Measurements from ENCODE around the gene TMEM184A.

TMEM184A gene

DNA sequence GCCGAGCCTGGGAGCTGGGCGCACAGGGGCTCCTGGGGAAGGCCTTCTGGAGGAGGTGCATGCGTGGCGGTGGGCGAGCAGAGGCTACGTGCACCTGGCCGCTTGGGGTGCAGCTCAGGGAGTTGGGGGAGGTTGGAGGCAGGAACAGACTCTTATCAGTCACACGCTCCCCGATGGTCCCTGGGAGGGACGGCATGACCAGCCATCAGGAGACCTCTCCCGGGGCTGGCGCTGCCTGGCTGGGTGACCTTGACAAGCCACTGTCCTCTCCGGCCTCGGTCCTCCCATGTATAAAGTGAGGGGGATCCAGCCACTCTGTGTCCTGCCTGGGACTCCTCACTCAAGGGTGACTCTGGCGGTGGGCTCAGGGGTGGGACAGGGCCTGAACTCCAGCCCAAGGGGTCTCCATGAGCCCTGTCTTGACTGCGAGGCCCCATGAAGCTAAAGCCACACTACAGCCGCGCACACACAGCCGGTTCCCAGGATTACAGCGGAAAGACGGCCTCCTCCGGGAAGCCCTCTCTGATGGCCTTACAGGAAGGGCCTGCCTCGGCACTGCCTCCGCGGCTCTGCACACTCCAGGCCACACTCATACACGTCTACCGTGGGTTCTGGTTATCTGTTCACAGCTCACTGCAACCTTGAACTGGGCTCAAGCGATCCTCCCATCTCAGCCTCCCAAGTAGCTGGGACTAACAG, 2.3 kb downstream of the TMEM184A start:
- DNase-seq (ENCODE audit: low spot score) (no peak), FAIRE-seq (no peak)

DNA sequence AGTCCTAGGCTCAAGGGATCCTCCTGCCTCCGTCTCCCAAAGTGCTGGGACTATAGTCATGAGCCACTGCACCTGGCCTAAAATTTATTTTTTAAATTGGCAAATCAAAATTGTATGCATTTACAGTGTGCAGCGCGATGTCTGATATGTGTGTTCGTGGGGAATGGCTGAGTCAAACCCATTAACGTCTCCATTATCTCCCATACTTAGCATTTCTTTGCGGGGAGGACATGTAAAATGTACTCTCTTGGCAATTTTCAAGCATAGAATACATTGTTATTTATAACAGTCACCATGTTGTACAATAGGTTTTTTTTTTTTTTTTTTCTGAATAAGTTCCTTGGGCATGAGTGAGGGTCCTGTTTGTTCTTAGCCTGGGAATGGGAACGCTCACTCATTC, 3.8 kb downstream of the TMEM184A start:
- DNase-seq (ENCODE audit: low spot score) (no peak), FAIRE-seq (no peak)

DNA sequence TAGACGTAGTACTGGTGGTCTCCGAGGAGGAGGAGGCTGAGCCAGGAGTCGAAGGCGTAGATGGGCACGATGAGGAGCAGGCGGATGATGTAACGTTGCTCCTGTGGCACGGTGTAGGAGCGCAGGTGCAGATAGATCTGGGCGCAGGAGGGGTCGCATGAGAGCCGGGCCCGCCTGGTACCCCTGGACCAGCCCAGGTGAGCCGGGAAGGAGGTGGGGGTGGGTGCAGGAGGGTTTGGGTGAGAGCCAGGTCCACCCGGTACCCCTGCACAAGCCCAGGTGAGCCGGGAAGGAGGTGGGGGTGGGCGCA, 5.2 kb downstream of the TMEM184A start:
- FAIRE-seq = no peak
- DNase-seq (ENCODE audit: low spot score) = no peak

DNA sequence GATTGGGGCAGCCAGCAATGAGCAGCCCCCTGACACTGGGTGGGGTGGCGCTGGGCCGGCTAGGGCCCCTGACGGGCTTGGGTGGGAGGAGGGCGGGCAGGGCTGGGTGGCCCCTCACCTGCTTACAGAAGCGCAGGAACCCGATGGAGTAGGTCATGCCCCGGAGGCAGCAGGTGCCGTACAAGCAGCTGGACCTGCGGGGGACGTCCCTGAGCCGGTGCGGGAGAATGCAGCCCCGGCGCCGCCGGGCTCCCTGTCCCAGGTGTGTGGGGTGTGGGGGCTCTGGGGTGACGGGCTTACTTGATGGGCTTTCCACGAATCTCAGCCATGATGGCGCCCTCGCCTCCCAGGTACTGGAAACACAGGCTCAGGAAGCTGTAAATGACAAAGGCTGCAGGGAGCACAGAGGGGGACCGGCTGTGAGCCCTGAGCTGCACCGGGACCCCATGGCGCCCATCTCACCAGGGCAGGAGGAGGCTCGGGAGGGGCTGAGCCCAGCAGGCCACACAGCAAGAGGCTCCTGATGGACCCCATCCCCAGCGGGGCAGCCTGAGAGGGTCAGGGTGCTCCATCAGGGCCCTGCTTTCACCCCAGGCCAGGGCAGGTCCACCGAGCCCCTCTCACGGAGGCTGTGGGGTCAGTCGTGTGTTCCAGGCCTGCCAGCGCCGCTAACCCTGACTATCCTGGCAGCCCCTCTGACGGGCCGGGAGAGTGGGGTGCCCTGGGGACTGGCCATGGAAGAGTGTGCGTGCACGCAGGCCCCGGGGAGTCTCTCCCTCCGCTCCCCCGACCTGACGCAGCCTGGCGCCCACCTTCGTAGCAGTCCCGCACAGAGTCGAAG, 5.8 kb downstream of the TMEM184A start:
- DNase-seq (ENCODE audit: low spot score) (no peak), FAIRE-seq (no peak)

DNA sequence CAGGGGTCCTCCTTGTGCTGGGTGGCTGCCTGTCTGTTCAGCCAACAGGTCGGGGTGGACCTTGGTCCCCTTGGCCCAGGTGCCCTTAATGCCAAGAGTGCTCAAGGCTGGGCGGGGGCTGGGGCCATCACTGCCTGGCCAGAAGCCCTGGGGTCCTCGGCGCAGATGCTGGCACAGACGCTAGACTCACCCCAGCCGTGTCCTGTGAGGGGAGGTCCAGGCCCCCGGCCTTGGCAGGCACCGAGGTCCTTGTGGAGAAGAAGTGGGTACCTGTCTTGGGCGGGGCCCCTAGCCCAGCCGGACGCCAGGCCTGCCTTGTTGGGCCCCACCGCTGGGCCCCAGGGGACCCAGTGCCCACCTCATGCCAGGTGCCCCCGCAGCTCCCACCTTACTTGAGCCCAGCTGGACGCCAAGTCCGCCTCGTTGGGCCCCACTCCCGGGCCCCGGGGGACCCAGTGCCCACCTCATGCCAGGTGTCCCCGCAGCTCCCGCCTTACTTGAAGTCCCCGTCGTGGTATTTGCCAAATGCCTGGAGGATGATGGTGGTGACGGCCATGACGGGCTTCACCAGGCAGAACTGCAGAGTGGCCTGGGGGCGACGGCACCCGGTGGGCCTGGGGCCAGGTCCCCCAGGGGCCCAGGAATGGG, 6.5 kb downstream of the TMEM184A start:
- DNase-seq (ENCODE audit: low spot score) = no peak
- FAIRE-seq = no peak

DNA sequence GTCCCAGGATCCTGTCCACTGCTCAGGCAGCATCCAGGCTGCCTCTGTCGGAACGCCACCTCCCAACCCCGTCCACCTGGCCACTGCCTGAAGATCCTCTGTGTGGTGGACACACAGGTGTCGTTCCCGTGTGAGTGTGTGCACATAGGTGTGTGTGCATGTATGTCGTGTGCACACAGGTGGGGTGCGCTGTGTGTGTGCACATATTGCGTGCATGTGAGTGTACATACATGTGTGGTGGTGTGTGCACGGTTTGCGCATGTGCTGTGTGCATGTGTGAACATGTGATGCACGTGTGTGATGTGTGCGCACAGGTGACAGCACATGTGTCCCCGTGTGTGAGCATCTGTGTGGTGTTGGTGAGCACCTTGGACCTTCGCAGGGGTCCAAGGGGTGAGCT, 7.1 kb downstream of the TMEM184A start:
- no peak for FAIRE-seq
- no peak for DNase-seq (ENCODE audit: low spot score)

DNA sequence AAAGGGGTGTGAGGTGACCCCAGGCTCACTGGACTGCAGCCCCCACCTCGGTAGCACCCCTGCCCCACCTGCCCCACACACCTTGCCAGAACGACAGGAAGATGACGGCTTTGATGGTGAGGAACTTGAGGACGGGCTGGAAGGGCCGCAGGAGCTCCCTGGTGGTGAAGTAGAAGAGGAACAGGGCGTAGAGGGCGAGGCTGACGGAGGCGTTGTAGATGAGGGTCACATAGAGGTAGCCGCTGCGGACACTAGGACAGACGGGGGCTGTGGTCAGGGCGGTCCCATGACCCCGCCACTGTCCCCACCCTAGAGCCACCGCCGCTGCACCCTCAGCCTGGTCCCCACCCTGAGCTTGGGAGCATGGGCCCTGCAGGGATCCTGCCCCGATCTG, 7.6 kb downstream of the TMEM184A start:
- DNase-seq (ENCODE audit: low spot score) = no peak
- no peak for FAIRE-seq

DNA sequence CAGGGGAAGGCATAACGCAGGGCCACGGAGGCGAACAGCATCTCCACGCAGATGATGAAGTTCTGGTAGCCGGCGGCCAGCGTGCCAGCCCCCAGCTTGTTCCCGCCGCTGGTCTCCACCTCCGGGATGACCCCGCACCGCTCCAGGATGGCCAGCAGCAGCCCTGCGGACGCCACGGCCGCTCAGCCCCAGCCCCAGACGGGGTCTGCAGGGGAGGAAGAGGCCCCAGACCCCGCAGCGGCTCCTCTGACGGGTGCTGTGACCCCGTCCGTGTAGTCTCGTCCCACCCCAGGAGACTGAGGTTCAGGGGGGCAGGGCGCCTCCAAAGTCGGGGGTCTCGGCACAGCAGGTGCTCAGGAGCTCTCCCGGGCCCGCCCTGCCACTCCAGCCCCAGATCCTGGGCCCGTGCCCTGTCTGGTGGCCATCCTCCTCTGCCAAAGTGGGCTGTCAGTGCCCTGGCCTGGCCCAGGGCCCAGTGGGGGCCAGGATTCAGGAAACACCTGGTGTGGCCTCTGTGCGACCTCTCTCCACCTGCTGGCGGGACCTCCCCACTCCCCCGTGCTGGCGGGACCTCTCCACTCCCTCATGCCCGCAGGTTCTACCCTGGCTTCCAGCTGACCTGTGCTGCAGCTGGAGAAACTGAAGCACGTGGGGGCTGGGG, 8.1 kb downstream of the TMEM184A start:
- DNase-seq (ENCODE audit: low spot score) (no peak), FAIRE-seq (no peak)

DNA sequence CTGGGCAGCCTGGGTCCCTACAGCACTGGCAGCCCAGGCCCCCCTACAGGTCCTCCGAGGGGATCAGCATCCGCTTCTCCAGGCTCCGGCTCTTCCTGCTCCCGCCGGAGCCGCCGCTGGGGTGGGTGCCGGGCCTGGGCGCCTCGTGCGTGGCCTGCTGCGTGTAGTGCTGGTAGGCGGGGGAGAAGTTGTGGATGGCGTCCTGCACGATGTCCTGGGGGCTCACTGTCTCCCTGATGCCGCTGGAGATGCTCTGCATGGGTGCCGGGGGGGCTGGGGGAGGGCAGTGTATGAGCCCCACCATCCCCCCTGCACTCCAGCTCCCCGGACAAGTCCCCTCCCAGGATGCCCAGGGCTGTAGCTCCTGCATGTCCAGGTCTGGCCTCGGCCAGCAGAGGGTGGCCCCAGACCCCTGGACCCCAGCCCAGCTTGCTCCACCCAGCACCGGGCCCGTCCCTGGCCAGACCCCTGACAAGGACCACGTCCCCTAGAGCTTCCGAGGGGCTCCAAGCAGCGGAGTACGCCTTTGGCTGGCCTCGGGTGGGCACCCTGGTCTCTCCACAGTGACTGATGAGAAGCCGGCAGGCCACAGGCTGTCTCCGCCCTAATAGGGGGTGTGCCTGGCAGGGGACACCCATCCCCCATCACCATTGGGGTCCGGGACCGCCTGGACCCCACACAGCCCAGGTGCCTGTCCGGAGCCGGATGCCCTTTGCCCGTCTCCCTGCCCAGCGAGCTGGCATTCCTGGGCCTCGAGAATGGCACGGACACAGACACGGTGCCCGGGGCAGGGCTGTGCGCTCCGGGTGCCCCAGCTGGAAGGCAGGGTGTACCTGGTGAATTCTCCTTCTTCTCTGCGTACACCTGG, 8.9 kb downstream of the TMEM184A start:
- no peak for FAIRE-seq
- no peak for DNase-seq (ENCODE audit: low spot score)

DNA sequence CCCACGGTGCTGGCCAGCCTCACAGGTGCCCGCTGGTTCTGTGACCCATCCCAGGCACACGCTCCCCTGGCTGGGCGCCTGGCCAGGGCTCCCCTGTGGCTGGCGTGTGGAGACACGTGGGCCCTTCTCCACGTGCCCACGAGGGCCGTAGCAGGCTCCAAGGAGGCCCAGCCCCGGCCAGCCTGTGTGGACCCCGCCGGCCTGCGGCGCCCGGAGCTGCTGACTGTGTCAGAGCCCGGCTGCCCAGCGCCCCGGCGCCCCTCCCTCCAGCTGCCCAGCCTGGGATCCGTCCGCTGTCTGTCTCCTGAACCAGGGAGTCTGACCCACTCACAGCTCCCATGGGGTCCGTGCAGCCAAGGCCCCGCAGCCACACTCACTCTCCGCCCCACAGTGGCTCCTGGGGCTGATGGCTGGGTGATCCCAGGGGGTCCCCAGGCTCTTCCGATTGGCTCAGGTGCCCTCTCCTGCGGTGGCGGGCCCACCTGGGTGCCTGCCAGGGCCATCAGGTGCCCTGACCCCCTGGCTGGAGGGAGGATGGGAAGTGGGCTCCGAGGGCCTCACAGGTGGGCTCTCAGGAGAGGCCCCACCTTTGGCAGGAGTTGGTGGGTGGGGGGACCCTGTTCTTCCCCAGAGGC, 9.6 kb downstream of the TMEM184A start:
- no peak for FAIRE-seq

DNA sequence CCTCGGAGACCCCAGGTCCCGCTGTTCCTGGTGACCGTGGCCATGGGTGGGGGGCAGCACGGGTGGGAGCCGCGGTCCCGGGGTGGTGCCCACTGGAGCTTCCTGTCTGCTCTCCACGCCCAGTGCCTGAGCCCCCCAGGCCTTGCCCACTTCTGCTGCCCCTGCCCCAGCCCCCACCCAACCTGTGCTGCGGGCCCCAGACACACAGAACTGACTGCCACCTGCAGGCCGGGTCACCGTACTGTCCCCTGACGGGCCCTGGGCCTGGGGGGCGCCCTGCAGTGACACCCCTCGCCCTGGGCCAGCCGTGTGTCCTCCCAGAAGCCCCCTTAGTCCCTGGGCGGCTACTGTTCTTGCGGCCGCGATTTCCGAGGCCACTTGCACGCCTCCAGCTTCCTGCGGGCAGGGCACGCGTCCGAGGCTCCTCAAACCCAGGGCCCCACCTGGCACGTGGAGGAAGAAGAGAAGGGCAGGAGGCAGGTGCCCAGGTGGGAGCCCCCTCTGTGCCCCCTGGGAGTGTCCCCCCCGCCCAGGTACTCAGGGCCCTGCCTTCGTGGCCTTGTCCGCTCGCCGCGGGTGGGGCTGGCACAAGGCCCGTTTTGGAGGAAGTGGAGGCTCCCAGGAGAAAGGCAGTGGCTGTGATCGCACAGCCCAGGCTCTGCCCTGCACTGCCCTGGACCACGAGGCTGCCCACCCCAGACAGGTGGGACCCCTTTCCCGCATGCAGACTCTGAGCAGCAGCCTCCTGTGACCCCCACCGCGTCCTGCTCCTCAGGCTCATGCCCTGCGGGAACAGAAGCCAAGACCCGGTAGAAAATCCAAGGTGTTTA, 10.4 kb downstream of the TMEM184A start:
- DNase-seq (ENCODE audit: low spot score) = no peak
- no peak for FAIRE-seq

More for the DNA sequence above, 9.6 kb downstream of the TMEM184A start:
- no peak for DNase-seq (ENCODE audit: low spot score)

DNA sequence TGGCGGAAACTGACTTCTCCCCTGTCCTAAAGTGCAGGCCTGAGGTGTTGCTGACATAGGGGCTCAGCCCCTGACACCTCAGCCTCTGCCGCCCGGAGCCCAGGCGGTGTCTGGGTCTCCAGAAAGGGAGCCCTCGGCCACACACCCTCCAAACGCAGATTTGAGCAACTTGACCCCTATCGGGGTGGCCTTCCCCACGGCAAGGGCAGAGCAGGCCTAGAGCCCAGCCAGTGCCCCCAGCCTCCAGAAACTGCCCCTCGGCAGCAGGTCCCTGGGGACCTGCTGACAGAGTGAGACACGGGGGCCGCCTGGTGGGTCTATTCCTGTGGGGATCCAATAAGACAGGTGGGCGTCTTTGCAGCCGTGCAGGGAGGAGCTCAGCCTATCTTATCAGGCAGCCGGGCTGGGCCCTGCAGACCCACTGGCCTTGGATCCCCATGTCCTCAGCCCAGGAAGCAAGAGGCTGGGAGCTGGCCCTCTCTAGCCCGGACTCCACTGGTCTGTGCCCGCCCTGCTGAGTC, 11.0 kb downstream of the TMEM184A start:
- FAIRE-seq (no peak), DNase-seq (ENCODE audit: low spot score) (no peak)

DNA sequence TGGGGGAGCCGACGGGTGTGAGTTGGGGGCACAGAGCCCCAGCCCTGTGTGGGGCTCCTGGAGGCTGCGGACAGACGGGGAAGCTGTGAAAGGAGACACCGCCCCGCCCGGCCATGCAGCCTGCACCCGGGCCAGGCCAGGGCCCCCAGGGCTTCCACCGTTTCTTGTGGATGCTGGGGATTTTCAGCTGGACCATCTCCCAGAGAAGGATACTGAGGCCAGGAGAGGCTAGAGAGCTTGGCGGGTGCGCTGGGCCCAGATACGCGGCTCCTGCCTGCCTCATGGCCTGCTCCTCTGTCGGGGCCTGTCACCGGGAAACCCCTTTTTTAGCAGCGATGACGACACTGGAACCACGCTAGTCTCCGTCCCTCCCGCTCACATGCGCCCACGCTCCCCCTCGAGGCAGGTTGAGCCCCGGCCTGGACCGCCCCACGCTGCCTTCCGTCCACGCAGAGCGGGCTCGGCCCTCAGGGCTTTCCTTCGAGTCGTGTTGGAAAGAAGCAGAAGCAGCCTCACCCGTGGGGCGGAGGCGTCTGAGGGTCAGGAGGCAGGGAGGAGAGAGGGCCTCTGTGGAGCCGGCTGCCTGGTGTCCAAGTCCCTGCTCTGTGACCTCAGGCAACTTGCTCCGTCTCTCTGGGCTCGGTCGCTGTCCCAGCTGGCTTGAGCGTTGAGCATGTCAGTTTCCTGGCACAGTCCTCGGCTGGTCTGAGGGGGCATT, 11.7 kb downstream of the TMEM184A start:
- FAIRE-seq = no peak
- no peak for DNase-seq (ENCODE audit: low spot score)

DNA sequence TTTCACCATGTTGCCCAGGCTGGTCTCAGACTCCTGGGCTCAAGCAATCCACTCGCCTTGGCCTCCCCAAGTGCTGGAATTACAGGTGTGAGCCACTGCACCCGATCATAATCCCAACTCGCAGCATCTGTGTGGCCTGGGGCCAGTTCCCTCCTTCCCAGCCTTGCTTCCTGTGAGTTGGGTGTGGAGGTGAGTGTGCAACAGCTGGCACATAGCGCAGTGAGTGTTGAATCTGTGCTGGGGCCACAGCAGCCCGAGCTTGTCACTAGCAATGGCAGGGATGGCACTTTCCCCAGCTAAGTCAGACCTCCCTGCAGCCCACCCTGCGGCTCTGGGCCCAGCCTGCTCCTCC, 12.2 kb downstream of the TMEM184A start:
- no peak for FAIRE-seq

DNA sequence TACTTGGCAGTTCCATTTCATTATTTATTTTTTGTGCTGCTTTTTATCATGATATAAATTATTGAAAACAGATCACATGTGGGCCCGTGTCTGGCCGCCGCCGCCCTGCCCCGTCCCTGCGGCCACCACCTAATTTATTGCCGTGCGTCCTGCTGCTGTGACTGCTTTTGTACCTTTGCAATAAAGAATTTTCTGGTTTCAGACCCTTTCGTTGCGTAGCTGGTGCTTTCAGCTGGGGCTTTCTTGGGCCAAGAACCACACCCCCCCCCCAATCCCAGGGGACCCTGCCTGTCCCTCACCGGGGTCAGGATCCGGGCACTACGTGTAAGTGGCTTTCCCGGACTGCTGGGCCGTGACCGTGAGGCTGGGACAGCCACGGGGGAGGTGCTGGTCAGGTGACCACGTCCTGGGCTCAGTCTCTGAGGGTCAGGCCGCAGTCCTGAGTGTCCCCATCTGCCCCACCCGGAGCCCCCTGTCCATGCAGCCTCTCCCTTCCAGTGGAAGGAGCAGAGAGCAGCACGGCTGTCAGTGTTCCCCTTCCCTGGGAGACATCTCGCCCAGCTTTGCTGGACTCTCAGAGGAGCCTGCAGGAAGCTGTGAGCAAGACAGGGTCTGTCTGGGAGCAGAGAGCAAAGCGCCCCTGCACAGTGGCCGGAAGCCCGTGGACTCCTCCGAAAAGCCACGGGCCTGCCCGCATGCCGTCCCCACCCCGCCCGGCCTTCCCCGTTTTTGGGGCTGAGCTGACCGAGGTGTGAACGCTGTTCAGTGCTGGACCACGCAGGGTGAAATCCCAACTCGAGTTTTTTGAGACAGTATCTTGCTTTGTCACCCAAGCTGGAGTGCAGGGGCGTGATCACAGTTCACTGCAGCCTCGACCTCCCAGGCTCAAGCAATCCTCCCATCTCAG, 12.9 kb downstream of the TMEM184A start:
- FAIRE-seq (no peak), DNase-seq (ENCODE audit: low spot score) (no peak)

More for the DNA sequence above, 12.2 kb downstream of the TMEM184A start:
- DNase-seq (ENCODE audit: low spot score) = no peak

DNA sequence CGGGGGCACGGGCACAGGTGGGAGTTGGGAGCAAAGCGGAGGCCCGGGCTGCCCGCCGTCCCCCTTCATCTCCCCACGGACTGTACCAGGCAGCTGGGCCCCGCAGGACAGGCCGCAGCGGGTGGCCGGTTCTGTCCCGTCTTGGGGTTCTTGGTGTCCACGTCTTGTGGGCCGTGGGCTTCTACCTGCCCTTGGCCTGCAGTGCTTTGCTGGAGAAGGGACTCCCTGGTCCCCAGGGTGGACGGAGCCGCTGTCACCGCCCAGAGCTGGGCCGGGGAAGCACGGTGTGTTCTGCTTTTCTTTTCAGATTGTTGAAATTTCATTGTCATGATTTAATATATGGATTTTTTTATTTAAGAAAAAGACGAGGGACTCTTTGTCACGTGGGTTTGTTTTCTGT, 13.7 kb downstream of the TMEM184A start:
- no peak for DNase-seq (ENCODE audit: low spot score)
- FAIRE-seq = no peak

DNA sequence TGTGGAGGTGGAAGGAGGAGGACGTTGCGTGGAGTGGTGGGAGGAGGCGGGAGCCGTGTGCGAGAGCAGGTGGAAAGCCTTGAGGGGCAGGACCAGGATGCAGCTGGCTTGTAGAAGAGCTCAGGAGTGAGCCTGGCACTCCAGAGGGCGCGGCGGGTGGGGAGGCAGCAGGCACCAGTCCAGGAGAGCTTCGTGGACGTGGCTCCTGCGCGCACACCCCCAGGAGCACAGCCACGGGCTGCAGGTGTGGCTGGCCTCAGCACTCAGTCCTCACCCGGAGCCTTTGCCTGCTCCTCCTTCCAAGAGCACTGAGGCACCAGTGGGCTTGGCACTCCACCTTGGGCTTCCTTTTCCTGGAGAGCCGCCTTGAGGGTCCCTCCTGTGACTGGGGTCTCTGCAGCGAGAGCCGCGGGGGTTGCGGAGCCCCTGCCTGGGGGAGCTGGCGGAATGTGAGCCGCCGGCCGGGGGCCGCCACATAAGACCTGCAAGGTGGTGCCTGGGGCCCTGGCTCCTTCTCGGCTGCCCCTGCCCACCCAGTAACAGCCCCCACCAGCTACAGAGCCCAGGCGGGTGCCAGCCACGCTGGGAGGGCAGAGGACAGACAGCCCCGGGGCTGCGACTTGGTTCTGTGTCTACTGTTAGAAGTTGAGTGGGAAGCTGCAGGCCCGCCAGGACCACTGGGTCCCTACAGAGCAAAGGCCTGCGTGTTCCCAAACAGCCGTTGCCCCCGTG, 14.4 kb downstream of the TMEM184A start:
- DNase-seq (ENCODE audit: low spot score) = no peak
- FAIRE-seq = no peak
